Esophagus squamous epithelium (tissue), 4 donors: ENCODE data around the gene SATB2.

Experiments used
- POLR2A ChIP-seq, 4 donors: fragments of 450-650 bp; IDR thresholded peaks; one replicate each; pipeline ENCODE4 v1.6.1; 2017; ENCODE audit warnings: antibody characterized with exemption in 4 of 4, mild to moderate bottlenecking in 4 of 4, moderate library complexity in 3 of 4
- TF ChIP-seq, protein P1 (sequence below), 6 experiments: fragments of 450-650 bp in 4 of 6; fragments of 200-600 bp in 2 of 6; sonication (generic) in 2 of 6; IDR thresholded peaks; one replicate each; pipeline ENCODE4 v1.5.1; 2016 to 2019; ENCODE audit warnings: antibody characterized with exemption in 6 of 6, mild to moderate bottlenecking in 4 of 6, moderate library complexity in 4 of 6

- TF ChIP-seq, protein P1, sequence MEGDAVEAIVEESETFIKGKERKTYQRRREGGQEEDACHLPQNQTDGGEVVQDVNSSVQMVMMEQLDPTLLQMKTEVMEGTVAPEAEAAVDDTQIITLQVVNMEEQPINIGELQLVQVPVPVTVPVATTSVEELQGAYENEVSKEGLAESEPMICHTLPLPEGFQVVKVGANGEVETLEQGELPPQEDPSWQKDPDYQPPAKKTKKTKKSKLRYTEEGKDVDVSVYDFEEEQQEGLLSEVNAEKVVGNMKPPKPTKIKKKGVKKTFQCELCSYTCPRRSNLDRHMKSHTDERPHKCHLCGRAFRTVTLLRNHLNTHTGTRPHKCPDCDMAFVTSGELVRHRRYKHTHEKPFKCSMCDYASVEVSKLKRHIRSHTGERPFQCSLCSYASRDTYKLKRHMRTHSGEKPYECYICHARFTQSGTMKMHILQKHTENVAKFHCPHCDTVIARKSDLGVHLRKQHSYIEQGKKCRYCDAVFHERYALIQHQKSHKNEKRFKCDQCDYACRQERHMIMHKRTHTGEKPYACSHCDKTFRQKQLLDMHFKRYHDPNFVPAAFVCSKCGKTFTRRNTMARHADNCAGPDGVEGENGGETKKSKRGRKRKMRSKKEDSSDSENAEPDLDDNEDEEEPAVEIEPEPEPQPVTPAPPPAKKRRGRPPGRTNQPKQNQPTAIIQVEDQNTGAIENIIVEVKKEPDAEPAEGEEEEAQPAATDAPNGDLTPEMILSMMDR (IDR thresholded peaks at IDR 0.05), result no peak
- TF ChIP-seq POLR2A (IDR thresholded peaks at IDR 0.05), result no peak
Measured at GRCh38 chr2:199461711-199462346, 4.1 kb upstream of the SATB2 start.
